Thoracic aorta (tissue), 2 donors: ENCODE results near the gene TAS1R3. TPM values are rescaled to one million over a fixed set of nuclear protein-coding genes. Genes with fewer than 3 reads are reported as not detected.

Source experiments
- ATAC-seq: fragments of 150-250 bp; one replicate; pipeline ENCODE4 v1.8.0; 2017; ENCODE audit warnings: low read depth; ENCODE audit not compliant: insufficient number of reproducible peaks, low FRiP score
- DNase-seq: peaks from one replicate; pipeline ENCODE4 v3.0.0-alpha.2; 2020; ENCODE audit warnings: low spot score
- H3K27ac ChIP-seq, 2 donors: fragments of 200-600 bp; sonication (generic); 1 replicate in 1 of 2; 2 replicates in 1 of 2; pipeline ENCODE4 v1.5.1; 2016; ENCODE audit warnings: mild to moderate bottlenecking in 2 of 2, moderate library complexity in 2 of 2
- H3K27me3 ChIP-seq: fragments of 200-600 bp; sonication (generic); replicated peaks from 2 replicates; pipeline ENCODE4 v1.6.0; 2016; ENCODE audit warnings: mild to moderate bottlenecking; ENCODE audit not compliant: insufficient read depth
- H3K36me3 ChIP-seq: fragments of 200-600 bp; sonication (generic); one replicate; pipeline ENCODE4 v1.5.1; 2016
- H3K4me1 ChIP-seq, 2 donors: fragments of 200-600 bp; sonication (generic); 1 replicate in 1 of 2; 2 replicates in 1 of 2; pipeline versions ENCODE4 v1.5.1 to v1.6.0; 2016; ENCODE audit warnings: low read depth in 2 of 2, mild to moderate bottlenecking in 1 of 2; ENCODE audit not compliant: control insufficient read depth in 1 of 2
- H3K4me3 ChIP-seq: fragments of 200-600 bp; sonication (generic); 2 replicates; pipeline ENCODE4 v1.5.1; 2016; ENCODE audit warnings: mild to moderate bottlenecking
- H3K9me3 ChIP-seq: fragments of 200-600 bp; sonication (generic); 2 replicates; pipeline ENCODE4 v1.5.1; 2016
- CTCF ChIP-seq: fragments of 200-600 bp; sonication (generic); IDR thresholded peaks from one replicate; pipeline ENCODE4 v1.5.1; 2019; ENCODE audit warnings: antibody characterized with exemption
- total RNA-seq, 2 donors: library from RNA; depleted of rRNA; stranded (reverse); fragments of >200 nt; gene quantifications; one replicate each; pipeline versions ENCODE4 v1.1.0 to v1.2.3, GENCODE V29; 2016

The TAS1R3 gene
- total RNA-seq, 2 donors from 2014 or later, result 0.14 TPM; not detected in 1

- no peaks in the 10 kb centered on the region for H3K9me3 ChIP-seq
- DNase-seq (no peak), ATAC-seq (no peak)
- no peaks in the 10 kb centered on the region for H3K27me3 ChIP-seq
- TF ChIP-seq CTCF, result no peak
- H3K4me1 ChIP-seq, result no peaks in the 10 kb centered on the region
- H3K4me3 ChIP-seq, result no peak overlapping the region
- peaks cover 10% of the 10 kb centered on the region for H3K36me3 ChIP-seq
- no peak overlapping the region for H3K27ac ChIP-seq
Observed at GRCh38 chr1:1335792-1336248, 4.7 kb downstream of the TAS1R3 start.

GRCh38 chr1:1336446-1336845, 5.4 kb downstream of the TAS1R3 start:
- no peak for TF ChIP-seq CTCF
- DNase-seq (no peak), ATAC-seq (no peak)
- Histone ChIP-seq H3K27ac (no peak overlapping the region), H3K4me3 (no peak overlapping the region), H3K9me3 (no peaks in the 10 kb centered on the region), H3K4me1 (no peaks in the 10 kb centered on the region), H3K27me3 (no peaks in the 10 kb centered on the region), H3K36me3 (peaks cover 10% of the 10 kb centered on the region)

- H3K4me3 ChIP-seq, result no peak overlapping the region
- no peak overlapping the region for H3K27ac ChIP-seq
- peaks cover 10% of the 10 kb centered on the region for H3K36me3 ChIP-seq
- no peak for TF ChIP-seq CTCF
- H3K9me3 ChIP-seq, result no peaks in the 10 kb centered on the region
- DNase-seq (no peak), ATAC-seq (no peak)
- no peaks in the 10 kb centered on the region for H3K27me3 ChIP-seq
- H3K4me1 ChIP-seq, result no peaks in the 10 kb centered on the region
Observed at GRCh38 chr1:1336931-1337792, 6.1 kb downstream of the TAS1R3 start.

GRCh38 chr1:1337793-1338147, 6.7 kb downstream of the TAS1R3 start:
- DNase-seq (no peak), ATAC-seq (no peak)
- no peak overlapping the region for H3K27ac ChIP-seq
- no peaks in the 10 kb centered on the region for H3K27me3 ChIP-seq
- H3K4me3 ChIP-seq, result no peak overlapping the region
- H3K4me1 ChIP-seq, result no peaks in the 10 kb centered on the region
- no peaks in the 10 kb centered on the region for H3K9me3 ChIP-seq
- TF ChIP-seq CTCF, result no peak
- H3K36me3 ChIP-seq, result peaks cover 10% of the 10 kb centered on the region

GRCh38 chr1:1338278-1338677, 7.2 kb downstream of the TAS1R3 start:
- H3K9me3 ChIP-seq, result no peaks in the 10 kb centered on the region
- H3K4me1 ChIP-seq, result no peaks in the 10 kb centered on the region
- no peak for TF ChIP-seq CTCF
- H3K27ac ChIP-seq, result no peak overlapping the region
- no peak for DNase-seq
- H3K27me3 ChIP-seq, result no peaks in the 10 kb centered on the region
- H3K36me3 ChIP-seq, result peaks cover 10% of the 10 kb centered on the region
- ATAC-seq, result no peak
- H3K4me3 ChIP-seq, result no peak overlapping the region
